SK-N-SH treated with all-trans-retinoic acid at 6 μM for 48 hours (cell line): Measurements from ENCODE around the gene KCNMB2.

Experiments
- ATAC-seq: fragments of 200-7000 bp; cut with Tn5 transposase; 3 replicates; pipeline ENCODE4 v1.9.1; 2020; ENCODE audit warnings: mild to moderate bottlenecking, moderate library complexity
- ARNTL ChIP-seq: fragments of 450-650 bp; formaldehyde crosslinking; IDR thresholded peaks from 2 replicates; pipeline ENCODE4 v1.5.0; 2020; ENCODE audit warnings: low read depth, mild to moderate bottlenecking, moderate library complexity, borderline replicate concordance
- BACH2 ChIP-seq: fragments of 250-450 bp; sonication (Bioruptor Pico); IDR thresholded peaks from 2 replicates; pipeline ENCODE4 v1.9.0; 2021; ENCODE audit warnings: mild to moderate bottlenecking, borderline replicate concordance
- CREB5 ChIP-seq: fragments of 250-450 bp; sonication (Bioruptor Pico); IDR thresholded peaks from 2 replicates; pipeline ENCODE4 v1.5.1; 2020; ENCODE audit warnings: low read depth, mild to moderate bottlenecking, moderate library complexity
- CSDC2 ChIP-seq: fragments of 250-450 bp; sonication (Bioruptor Pico); IDR thresholded peaks from 2 replicates; pipeline ENCODE4 v1.5.0; 2020; ENCODE audit warnings: mild to moderate bottlenecking, moderate library complexity
- CSRNP3 ChIP-seq: fragments of 250-450 bp; sonication (Bioruptor Pico); IDR thresholded peaks from 2 replicates; pipeline ENCODE4 v1.5.1; 2021; ENCODE audit warnings: mild to moderate bottlenecking, moderate library complexity
- ESRRG ChIP-seq: fragments of 250-450 bp; sonication (Bioruptor Pico); IDR thresholded peaks from 2 replicates; pipeline ENCODE4 v1.6.1; 2021; ENCODE audit warnings: mild to moderate bottlenecking
- GLIS3 ChIP-seq: fragments of 250-450 bp; sonication (Bioruptor Pico); IDR thresholded peaks from 2 replicates; pipeline ENCODE4 v1.5.0; 2020; ENCODE audit warnings: mild to moderate bottlenecking, moderate library complexity
- ISL1 ChIP-seq: fragments of 250-450 bp; sonication (Bioruptor Pico); IDR thresholded peaks from 2 replicates; pipeline ENCODE4 v2.1.2; 2022; ENCODE audit warnings: mild to moderate bottlenecking, moderate library complexity
- OSR1 ChIP-seq: fragments of 250-450 bp; sonication (Bioruptor Pico); IDR thresholded peaks from 2 replicates; pipeline ENCODE4 v1.8.0; 2022; ENCODE audit warnings: moderate library complexity, mild to moderate bottlenecking, inconsistent platforms
- PATZ1 ChIP-seq: fragments of 250-450 bp; sonication (Bioruptor Pico); IDR thresholded peaks from 2 replicates; pipeline ENCODE4 v1.8.0; 2020; ENCODE audit warnings: mild to moderate bottlenecking, moderate library complexity, borderline replicate concordance
- RARB ChIP-seq: fragments of 250-450 bp; sonication (Bioruptor Pico); IDR thresholded peaks from 2 replicates; pipeline ENCODE4 v1.8.0; 2021; ENCODE audit warnings: mild to moderate bottlenecking, moderate library complexity
- TCF4 ChIP-seq: fragments of 250-450 bp; sonication (Bioruptor Pico); IDR thresholded peaks from 2 replicates; pipeline ENCODE4 v1.8.0; 2021; ENCODE audit warnings: mild to moderate bottlenecking, moderate library complexity, borderline replicate concordance
- TOX ChIP-seq: fragments of 250-450 bp; sonication (Bioruptor Pico); IDR thresholded peaks from 2 replicates; pipeline ENCODE4 v1.8.0; 2021; ENCODE audit warnings: mild to moderate bottlenecking, moderate library complexity, borderline replicate concordance
- ZC3H10 ChIP-seq: fragments of 250-450 bp; sonication (Bioruptor Pico); IDR thresholded peaks from 2 replicates; pipeline ENCODE4 v1.5.1; 2021; ENCODE audit warnings: mild to moderate bottlenecking, moderate library complexity
- ZFP3 ChIP-seq: fragments of 250-450 bp; sonication (Bioruptor Pico); IDR thresholded peaks from 2 replicates; pipeline ENCODE4 v1.5.0; 2020; ENCODE audit warnings: mild to moderate bottlenecking, moderate library complexity
- ZNF565 ChIP-seq: fragments of 450-650 bp; formaldehyde crosslinking; conservative IDR thresholded peaks from 2 replicates; pipeline ENCODE4 v1.5.0; 2020; ENCODE audit warnings: low read depth, mild to moderate bottlenecking, moderate library complexity
- ZNF70 ChIP-seq: fragments of 450-650 bp; formaldehyde crosslinking; IDR thresholded peaks from 2 replicates; pipeline ENCODE4 v1.5.0; 2020; ENCODE audit warnings: mild to moderate bottlenecking, moderate library complexity
- ZNF8 ChIP-seq: fragments of 450-650 bp; formaldehyde crosslinking; IDR thresholded peaks from 2 replicates; pipeline ENCODE4 v1.5.0; 2020; ENCODE audit warnings: mild to moderate bottlenecking, moderate library complexity

The KCNMB2 gene

GRCh38 chr3:178870085-178870484 is 333.8 kb downstream of the KCNMB2 start (continued):
- no peak for TF ChIP-seq CSRNP3 (CRISPR knock-in tag)
- TF ChIP-seq, all 23 proteins: peak for 0

DNA sequence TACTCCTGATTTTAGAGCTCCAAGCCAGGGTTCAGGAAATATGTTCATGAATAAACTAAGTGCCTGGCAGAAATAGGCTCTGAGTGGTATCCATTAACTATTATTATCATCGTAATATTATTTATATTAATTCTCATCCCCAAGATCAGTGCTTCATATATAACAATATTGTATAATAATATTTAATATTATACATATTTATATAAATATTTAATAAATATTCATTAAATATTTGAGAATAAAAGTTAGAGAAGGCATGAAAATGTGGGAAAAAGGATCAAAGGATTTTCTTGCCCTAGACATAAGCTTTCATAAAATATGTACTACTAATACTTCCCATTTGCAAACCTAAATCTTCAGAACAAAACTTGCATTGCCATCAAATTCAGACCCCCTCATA is 338.9 kb downstream of the KCNMB2 start:
- ATAC-seq: no peak
- TF ChIP-seq ZC3H10 (no peak), BACH2 (no peak), ZNF8 (CRISPR knock-in tag) (no peak), ZNF565 (CRISPR knock-in tag) (no peak), CSDC2 (no peak), RARB (CRISPR knock-in tag) (no peak), ZNF70 (no peak), GLIS3 (CRISPR knock-in tag) (no peak), ARNTL (CRISPR knock-in tag) (no peak), ISL1 (CRISPR knock-in tag) (no peak), TOX (CRISPR knock-in tag) (no peak), OSR1 (no peak), TCF4 (CRISPR knock-in tag) (no peak), CSRNP3 (CRISPR knock-in tag) (no peak)
- TF ChIP-seq, all 23 proteins: peak for 0

DNA sequence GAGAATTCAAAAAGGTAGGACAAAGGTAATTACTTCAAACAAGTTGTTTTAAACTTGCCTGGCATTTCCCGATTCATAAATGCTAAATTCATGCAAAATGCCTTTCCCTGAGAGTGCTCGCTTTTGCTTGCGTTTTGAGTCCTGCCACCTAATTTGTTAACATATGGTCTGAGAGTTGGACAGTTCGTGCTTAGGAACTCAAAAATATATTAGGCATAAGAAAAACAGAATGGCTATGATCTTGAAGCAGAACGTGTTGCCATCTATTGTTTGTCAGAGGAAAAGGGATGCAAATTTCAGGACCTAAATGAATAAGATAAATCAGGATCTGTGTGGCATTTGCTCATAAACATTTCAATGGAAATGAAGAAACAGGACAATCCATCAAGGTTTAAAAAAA is 339.6 kb downstream of the KCNMB2 start:
- no peak for ATAC-seq
- TF ChIP-seq PATZ1 (CRISPR knock-in tag) (no peak), TCF4 (CRISPR knock-in tag) (no peak), ISL1 (CRISPR knock-in tag) (no peak), CSRNP3 (CRISPR knock-in tag) (no peak), CREB5 (CRISPR knock-in tag) (no peak), BACH2 (no peak), OSR1 (no peak), TOX (CRISPR knock-in tag) (no peak)

- no peak for TF ChIP-seq OSR1
- TF ChIP-seq CSDC2: no peak
- no peak for TF ChIP-seq ESRRG
- no peak for TF ChIP-seq ZNF8 (CRISPR knock-in tag)
- no peak for TF ChIP-seq ZNF70
- TF ChIP-seq ZC3H10: no peak
- no peak for TF ChIP-seq CREB5 (CRISPR knock-in tag)
- no peak for TF ChIP-seq ZFP3
- no peak for ATAC-seq
Observed at GRCh38 chr3:178880274-178880673, 344.0 kb downstream of the KCNMB2 start.
